Measurements from ENCODE around the gene SBF2.

The SBF2 gene

DNA sequence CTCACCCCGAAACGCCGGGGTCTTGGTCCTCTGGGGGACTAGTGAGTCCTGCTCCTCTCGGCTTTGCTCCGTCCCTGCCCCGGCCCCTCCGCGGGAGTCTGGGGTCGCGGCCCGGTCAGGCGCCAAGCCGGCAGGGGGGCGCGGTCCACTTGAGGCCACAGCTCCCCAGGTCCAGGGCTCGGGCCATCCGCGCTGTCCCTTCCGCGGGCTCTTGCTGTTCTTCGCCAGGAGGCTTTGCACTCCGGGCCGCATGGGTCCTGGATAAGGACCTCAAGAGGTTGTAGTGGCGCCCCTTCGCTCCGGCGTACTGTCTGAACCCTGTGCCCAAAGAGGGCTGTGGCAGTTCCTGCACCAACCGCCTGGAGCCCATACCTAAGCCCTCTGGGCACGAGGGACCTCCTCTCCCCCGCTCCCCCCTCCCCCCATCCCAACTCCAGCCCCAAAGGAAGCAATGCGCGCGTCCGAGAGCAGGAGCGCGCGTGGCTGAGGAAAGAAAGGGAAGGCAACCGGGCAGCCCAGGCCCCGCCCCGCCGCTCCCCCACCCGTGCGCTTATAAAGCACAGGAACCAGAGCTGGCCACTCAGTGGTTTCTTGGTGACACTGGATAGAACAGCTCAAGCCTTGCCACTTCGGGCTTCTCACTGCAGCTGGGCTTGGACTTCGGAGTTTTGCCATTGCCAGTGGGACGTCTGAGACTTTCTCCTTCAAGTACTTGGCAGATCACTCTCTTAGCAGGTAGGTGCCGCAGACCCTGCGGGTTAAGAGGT, 10.7 kb upstream of the SBF2 start, which contains the start of gene ADM:
Gene ADM, plus strand, starts transcription at position 579 of the 767 bp plus-strand sequence. CDS start 628 bp downstream, outside the sequence.
- peaks cover 44 to 46% of the 10 kb centered on the region in 2 experiments for H3K4me1 ChIP-seq (ENCODE audit: control insufficient read depth in 1 of 2, insufficient read depth in 1 of 2, low read depth in 1 of 2, low read length in 1 of 2)

GRCh38 chr11:10303558-10304363, 9.7 kb upstream of the SBF2 start:
- peaks cover 18% of the 10 kb centered on the region for H3K36me3 ChIP-seq
- peak overlapping the region; percentile 92 to 100 for H3K4me3 ChIP-seq (ENCODE audit: low read depth in 1 of 2, low read length in 1 of 2)
- peaks cover 28% of the 10 kb centered on the region for H3K27me3 ChIP-seq
- TF ChIP-seq, protein P1, sequence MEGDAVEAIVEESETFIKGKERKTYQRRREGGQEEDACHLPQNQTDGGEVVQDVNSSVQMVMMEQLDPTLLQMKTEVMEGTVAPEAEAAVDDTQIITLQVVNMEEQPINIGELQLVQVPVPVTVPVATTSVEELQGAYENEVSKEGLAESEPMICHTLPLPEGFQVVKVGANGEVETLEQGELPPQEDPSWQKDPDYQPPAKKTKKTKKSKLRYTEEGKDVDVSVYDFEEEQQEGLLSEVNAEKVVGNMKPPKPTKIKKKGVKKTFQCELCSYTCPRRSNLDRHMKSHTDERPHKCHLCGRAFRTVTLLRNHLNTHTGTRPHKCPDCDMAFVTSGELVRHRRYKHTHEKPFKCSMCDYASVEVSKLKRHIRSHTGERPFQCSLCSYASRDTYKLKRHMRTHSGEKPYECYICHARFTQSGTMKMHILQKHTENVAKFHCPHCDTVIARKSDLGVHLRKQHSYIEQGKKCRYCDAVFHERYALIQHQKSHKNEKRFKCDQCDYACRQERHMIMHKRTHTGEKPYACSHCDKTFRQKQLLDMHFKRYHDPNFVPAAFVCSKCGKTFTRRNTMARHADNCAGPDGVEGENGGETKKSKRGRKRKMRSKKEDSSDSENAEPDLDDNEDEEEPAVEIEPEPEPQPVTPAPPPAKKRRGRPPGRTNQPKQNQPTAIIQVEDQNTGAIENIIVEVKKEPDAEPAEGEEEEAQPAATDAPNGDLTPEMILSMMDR (IDR thresholded peaks at IDR 0.05), result peak; percentile 31
- no peaks in the 10 kb centered on the region for H3K9me3 ChIP-seq
- peaks cover 44 to 46% of the 10 kb centered on the region in 2 experiments for H3K4me1 ChIP-seq (ENCODE audit: control insufficient read depth in 1 of 2, insufficient read depth in 1 of 2, low read depth in 1 of 2, low read length in 1 of 2)
- H3K27ac ChIP-seq, result peak overlapping the region; percentile 96

More for the DNA sequence above, 10.7 kb upstream of the SBF2 start, which contains the start of gene ADM:
- peak within 1 kb of the TSS; percentile 96 for H3K27ac ChIP-seq
- TF ChIP-seq, protein P1 (IDR thresholded peaks at IDR 0.05), result peak; percentile 60
- peaks cover 37% of the 10 kb centered on the region for H3K27me3 ChIP-seq
- peaks cover 18% of the 10 kb centered on the region for H3K36me3 ChIP-seq
- peak within 1 kb of the TSS; percentile 92 to 100 for H3K4me3 ChIP-seq (ENCODE audit: low read depth in 1 of 2, low read length in 1 of 2)
- H3K9me3 ChIP-seq, result no peaks in the 10 kb centered on the region

GRCh38 chr11:10302744-10303557, 8.9 kb upstream of the SBF2 start:
- H3K4me3 ChIP-seq (ENCODE audit: low read depth in 1 of 2, low read length in 1 of 2), result peak overlapping the region; percentile 92 to 100
- H3K9me3 ChIP-seq, result no peaks in the 10 kb centered on the region
- peaks cover 40% of the 10 kb centered on the region in 2 experiments for H3K4me1 ChIP-seq (ENCODE audit: control insufficient read depth in 1 of 2, insufficient read depth in 1 of 2, low read depth in 1 of 2, low read length in 1 of 2)

DNA sequence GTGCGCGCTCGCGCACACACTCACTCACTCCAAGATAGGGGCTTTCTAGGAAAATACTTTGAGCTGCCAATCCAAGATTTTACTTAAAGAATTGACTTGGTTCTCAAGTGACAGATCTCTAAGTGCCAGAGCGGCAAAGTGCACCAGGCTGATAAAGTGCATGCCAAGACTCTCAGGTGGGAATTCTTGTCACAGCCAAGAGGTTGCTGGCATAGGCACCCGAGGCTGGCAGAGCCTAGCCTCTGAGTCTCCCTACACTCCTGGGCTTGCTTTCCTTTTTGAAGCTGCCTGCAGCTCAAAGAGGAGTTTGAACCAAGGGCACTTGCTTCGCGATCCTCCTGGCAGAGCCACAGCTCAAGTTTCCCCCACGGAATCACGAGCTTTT, 8.3 kb upstream of the SBF2 start:
- TF ChIP-seq, protein P1 (IDR thresholded peaks at IDR 0.05), result no peak
- H3K4me1 ChIP-seq (ENCODE audit: control insufficient read depth in 1 of 2, insufficient read depth in 1 of 2, low read depth in 1 of 2, low read length in 1 of 2), result peaks cover 34 to 36% of the 10 kb centered on the region in 2 experiments

More at GRCh38 chr11:10302744-10303557, 8.9 kb upstream of the SBF2 start:
- TF ChIP-seq, protein P1 (IDR thresholded peaks at IDR 0.05), result no peak
- Histone ChIP-seq H3K27ac (peak overlapping the region; percentile 96), H3K27me3 (peaks cover 19% of the 10 kb centered on the region), H3K36me3 (peaks cover 18% of the 10 kb centered on the region)

More for the DNA sequence above, 8.3 kb upstream of the SBF2 start:
- Histone ChIP-seq H3K9me3 (no peaks in the 10 kb centered on the region), H3K27ac (peak overlapping the region; percentile 96), H3K4me3 (ENCODE audit: low read depth in 1 of 2, low read length in 1 of 2) (peak overlapping the region; percentile 92 to 100), H3K27me3 (peaks cover 16% of the 10 kb centered on the region), H3K36me3 (peaks cover 16% of the 10 kb centered on the region)
